Adipose tissue (tissue), 3 donors: ENCODE measurements around the gene MAD2L1. TPM values are rescaled to one million over a fixed set of nuclear protein-coding genes. Genes with fewer than 3 reads are reported as not detected.

ENCODE experiments used
- H3K27ac ChIP-seq: one replicate; pipeline ENCODE4 v1.5.1; 2013; ENCODE audit warnings: low read depth, low read length
- WGBS, 3 donors: extraction: QIAGEN DNeasy Blood & Tissue Kit; methylation state at CpG; one replicate each; pipeline ENCODE4 v1.1.7; 2013; 5-methylcytosine and 5-hydroxymethylcytosine counted together
- polyA plus RNA-seq, 3 donors: library from polyadenylated mRNA; stranded (reverse); fragments of 200-250 nt; gene quantifications; one replicate each; pipeline ENCODE4 v1.2.3, GENCODE V29; 2013
- donor health status: healthy with polysubstance abuse.
- donor health status: Bipolar disorder and iron deficiency.
- donor health status: healthy.

Gene MAD2L1
- polyA plus RNA-seq, 3 donors = 0.95 to 2.9 (median 2.1) TPM

GRCh38 chr4:120011725-120012124 lies 54.9 kb downstream of the MAD2L1 start:
- no peak overlapping the region for H3K27ac ChIP-seq
- 45 to 84% (median 64%) methylated on average over 2 of the region's 2 CpGs for WGBS, 3 donors

DNA sequence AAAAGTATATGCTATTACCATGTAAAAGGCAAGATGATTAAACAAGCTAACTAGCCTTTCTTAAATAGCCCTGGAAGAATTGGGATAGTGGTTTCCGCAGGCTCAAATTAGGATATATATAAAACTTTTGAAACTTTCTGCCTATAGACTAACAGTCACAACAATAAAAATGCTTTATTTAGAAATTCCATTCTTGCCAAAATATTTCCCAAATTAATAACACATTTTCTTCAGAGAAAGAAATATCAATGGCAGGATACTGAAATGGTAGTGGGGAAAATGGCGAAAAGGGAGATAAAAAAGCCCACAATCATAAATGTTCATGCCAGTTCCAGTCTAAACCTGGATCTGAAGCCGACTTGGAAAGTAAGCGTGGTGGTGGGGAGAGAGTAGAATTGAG lies 56.0 kb downstream of the MAD2L1 start:
- no peak overlapping the region for H3K27ac ChIP-seq
- 84 to 93% (median 88%) methylated on average over 4 of the region's 4 CpGs for WGBS, 3 donors

GRCh38 chr4:120009731-120010130 lies 56.9 kb downstream of the MAD2L1 start:
- WGBS, 3 donors = 64 to 85% (median 85%) methylated on average over 2 of the region's 2 CpGs
- H3K27ac ChIP-seq = no peak overlapping the region

DNA sequence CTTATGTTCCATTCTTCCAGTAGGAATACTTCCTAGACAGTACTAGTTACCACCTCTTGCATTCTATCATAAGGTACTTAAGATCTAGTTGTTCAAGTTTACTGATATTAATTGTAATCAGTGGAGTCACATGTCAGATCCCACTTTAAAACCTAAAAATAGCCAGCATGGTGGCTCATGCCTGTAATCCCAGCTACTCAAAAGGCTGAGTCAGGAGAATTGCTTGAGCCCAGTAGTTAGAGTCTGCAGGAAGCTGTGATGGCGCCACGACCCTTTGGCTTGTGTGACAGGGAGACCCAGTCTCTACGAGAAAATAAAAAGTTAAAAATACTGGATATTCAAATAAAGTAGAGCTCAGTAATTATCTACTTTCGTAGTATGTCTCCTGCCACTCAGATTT lies 57.7 kb downstream of the MAD2L1 start:
- 90 to 95% (median 92%) methylated on average over 4 of the region's 4 CpGs for WGBS, 3 donors
- H3K27ac ChIP-seq = no peak overlapping the region

DNA sequence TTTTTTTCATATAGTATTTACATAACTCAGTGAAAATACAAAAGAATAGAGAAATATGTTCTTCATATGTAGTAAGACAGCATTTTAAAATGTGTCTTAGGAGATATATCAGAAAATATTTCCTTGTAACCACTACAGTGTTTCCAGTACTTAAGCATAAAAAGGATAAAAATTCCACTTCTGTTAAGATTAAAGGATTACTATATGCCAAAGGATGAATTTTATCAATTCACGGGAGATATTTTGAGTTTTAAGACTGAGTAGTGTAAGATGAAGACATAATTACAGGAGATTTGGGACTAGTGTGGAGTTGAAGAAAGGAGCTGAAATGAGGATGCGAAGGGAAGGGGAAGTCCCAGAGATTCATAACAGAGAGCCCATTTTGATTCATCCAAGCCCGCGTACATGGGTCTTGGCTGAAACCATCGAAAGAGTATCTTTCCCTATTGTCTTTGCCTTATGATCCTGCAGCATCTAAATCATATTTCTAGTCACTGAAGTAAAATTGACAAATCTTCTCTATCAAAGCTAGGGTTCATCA lies 58.7 kb downstream of the MAD2L1 start:
- WGBS, 3 donors = 63 to 86% (median 78%) methylated on average over 5 of the region's 5 CpGs
- no peak overlapping the region for H3K27ac ChIP-seq

DNA sequence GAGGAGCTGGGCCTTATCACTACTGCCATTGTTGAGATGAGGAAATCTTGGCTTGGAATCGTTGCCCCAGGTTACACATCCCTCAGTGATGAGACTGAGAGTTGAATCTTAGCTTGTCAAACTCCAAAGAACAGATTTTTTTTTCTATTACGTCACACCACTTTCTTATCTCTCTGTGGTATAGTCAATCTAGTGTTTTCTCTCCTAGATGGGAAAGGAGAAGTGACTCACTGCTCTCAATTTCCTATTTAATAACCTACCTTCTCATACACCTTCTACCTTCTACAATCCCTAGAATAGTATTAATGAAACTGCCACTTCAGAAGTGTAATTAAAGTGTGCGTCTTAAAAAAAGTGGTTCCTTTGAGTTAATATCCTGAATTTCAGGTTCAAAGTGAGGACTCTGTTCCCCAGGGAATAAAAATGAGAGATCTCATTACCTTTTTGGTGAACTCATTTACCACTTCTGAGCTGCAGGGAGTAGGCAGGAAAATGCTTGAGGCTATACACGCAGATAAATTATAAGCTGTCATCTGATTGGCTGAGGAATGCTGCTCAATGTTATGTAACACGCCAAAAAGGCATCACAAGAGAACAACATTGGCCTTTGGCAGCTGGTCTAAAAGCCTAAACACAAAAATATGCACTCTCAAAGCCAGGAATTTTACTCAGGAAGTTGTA lies 59.3 kb downstream of the MAD2L1 start:
- 31 to 35% (median 34%) methylated on average over 5 of the region's 5 CpGs for WGBS, 3 donors
- no peak overlapping the region for H3K27ac ChIP-seq
